Endothelial cell (in vitro differentiated cells): ENCODE data around the gene ING3. TPM values are rescaled to one million over a fixed set of nuclear protein-coding genes. Genes with fewer than 3 reads are reported as not detected.

Experiments
- DNase-seq: peaks from one replicate; pipeline ENCODE4 v3.0.0; 2021; ENCODE audit warnings: low spot score
- H3K27ac Mint-ChIP-seq: one replicate; pipeline ENCODE4 v1.8.0; 2021; ENCODE audit warnings: mixed read lengths, inconsistent platforms; ENCODE audit not compliant: unreplicated experiment
- H3K27me3 Mint-ChIP-seq: one replicate; pipeline ENCODE4 v1.8.0; 2021; ENCODE audit warnings: mild to moderate bottlenecking, moderate library complexity, mixed read lengths, inconsistent platforms; ENCODE audit not compliant: unreplicated experiment
- H3K36me3 Mint-ChIP-seq: one replicate; pipeline ENCODE4 v1.8.0; 2021; ENCODE audit warnings: mild to moderate bottlenecking, low read depth, mixed read lengths, inconsistent platforms; ENCODE audit not compliant: unreplicated experiment
- H3K4me1 Mint-ChIP-seq: one replicate; pipeline ENCODE4 v1.8.0; 2021; ENCODE audit warnings: mild to moderate bottlenecking, mixed read lengths, inconsistent platforms; ENCODE audit not compliant: unreplicated experiment
- H3K4me3 Mint-ChIP-seq: one replicate; pipeline ENCODE4 v1.8.0; 2021; ENCODE audit warnings: mild to moderate bottlenecking, mixed read lengths, inconsistent platforms; ENCODE audit not compliant: unreplicated experiment
- H3K9me3 Mint-ChIP-seq: one replicate; pipeline ENCODE4 v1.8.0; 2021; ENCODE audit warnings: mixed read lengths, inconsistent platforms; ENCODE audit not compliant: unreplicated experiment
- total RNA-seq: library from RNA; stranded (reverse); fragmentation: NEBNext Ultra II Directional; extraction: Animal tissue kit (Norgen Biotek cat#: 25700); gene quantifications from one replicate; pipeline ENCODE4 v1.2.1, GENCODE V29; 2021; ENCODE audit not compliant: unreplicated experiment
- TF ChIP-seq, protein P1 (sequence below): fragments of 200-600 bp; sonication (generic); IDR thresholded peaks from one replicate; pipeline ENCODE4 v1.5.0; 2021; ENCODE audit warnings: antibody characterized with exemption; ENCODE audit not compliant: unreplicated experiment

ING3 gene
- total RNA-seq, 1 donor from 2014 or later = 15.6 TPM

DNA sequence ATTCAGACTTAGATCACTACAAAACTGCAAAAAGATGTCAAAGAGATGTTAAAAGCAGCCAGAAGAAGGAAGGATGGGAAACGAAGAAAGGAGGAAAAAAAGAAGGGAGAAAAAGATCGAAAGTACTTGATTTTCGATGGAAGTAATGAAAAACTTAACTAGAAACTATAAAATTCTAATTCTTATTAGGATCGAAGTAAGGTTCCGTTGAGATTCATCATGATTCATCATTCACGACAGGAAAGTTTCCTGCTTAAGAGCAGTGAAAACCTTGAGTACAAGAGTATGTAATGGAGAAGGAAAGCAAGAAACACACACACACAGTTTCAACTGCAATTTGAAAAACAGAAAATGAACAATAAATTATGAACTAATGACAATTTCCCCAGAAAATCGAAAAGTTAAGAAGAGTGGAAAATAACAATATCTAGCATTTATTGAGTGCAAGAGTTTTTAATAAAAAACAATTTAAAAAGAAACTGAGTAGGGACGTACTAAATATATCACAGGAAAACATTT, 1.1 kb upstream of the ING3 start:
- Mint-ChIP-seq H3K27me3 (peaks cover 3% of the 10 kb centered on the region), H3K36me3 (no peaks in the 10 kb centered on the region), H3K4me3 (peak overlapping the region; percentile 92), H3K4me1 (peaks cover 5% of the 10 kb centered on the region), H3K27ac (peak overlapping the region; percentile 91), H3K9me3 (no peaks in the 10 kb centered on the region)
- TF ChIP-seq, protein P1, sequence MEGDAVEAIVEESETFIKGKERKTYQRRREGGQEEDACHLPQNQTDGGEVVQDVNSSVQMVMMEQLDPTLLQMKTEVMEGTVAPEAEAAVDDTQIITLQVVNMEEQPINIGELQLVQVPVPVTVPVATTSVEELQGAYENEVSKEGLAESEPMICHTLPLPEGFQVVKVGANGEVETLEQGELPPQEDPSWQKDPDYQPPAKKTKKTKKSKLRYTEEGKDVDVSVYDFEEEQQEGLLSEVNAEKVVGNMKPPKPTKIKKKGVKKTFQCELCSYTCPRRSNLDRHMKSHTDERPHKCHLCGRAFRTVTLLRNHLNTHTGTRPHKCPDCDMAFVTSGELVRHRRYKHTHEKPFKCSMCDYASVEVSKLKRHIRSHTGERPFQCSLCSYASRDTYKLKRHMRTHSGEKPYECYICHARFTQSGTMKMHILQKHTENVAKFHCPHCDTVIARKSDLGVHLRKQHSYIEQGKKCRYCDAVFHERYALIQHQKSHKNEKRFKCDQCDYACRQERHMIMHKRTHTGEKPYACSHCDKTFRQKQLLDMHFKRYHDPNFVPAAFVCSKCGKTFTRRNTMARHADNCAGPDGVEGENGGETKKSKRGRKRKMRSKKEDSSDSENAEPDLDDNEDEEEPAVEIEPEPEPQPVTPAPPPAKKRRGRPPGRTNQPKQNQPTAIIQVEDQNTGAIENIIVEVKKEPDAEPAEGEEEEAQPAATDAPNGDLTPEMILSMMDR = no peak
- no peak for DNase-seq

DNA sequence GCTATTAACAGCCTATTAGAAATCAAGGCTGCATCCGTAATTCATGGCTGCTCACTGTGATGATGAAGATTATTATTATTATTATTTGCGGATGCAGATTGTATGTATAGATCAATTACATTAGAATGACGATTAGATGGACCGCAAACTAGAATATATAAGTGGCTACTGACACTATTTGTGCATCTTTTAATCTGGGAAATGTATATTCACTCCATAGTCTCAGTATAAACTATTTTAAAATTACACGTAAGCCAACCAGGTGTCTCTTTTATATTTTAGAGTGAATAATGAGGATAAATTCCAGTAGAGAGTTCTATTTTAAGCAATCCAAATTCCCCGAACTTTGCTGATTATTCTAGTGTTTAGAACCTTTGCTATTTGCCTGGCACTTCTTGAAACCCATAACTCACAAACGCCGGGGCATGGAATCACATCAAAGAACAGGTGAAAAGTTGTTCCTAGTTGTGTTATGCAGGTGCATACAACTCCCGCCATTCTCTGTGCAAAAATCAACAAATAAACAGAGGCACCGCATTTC, 509 bp upstream of the ING3 start:
- Mint-ChIP-seq H3K4me1 (peaks cover 5% of the 10 kb centered on the region), H3K27me3 (peaks cover 3% of the 10 kb centered on the region), H3K4me3 (peak overlapping the region; percentile 92), H3K27ac (peak overlapping the region; percentile 91), H3K9me3 (no peaks in the 10 kb centered on the region), H3K36me3 (no peaks in the 10 kb centered on the region)
- DNase-seq = no peak
- TF ChIP-seq, protein P1 = no peak

DNA sequence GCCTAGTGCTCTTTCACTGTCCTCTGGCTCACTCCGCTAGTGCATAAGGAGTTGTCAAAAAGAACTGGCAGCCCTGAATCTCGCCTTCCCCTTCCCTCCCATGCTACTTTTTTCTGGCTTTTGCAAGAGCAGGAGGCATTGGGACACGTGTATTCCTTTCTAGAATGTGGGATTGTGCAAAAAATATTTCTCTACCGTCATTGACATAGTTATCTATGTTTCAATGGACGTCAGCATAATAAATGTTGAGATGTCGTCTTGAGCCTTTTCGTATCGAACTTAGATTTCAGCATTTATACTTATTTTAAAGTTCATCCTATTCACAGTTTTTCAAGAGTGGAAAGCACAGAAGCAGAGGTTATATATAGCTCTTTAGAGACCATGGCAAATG, 727 bp downstream of the ING3 start:
- Mint-ChIP-seq H3K36me3 (no peaks in the 10 kb centered on the region), H3K4me3 (peak overlapping the region; percentile 92), H3K27me3 (peaks cover 3% of the 10 kb centered on the region), H3K27ac (peak overlapping the region; percentile 91), H3K4me1 (peaks cover 5% of the 10 kb centered on the region), H3K9me3 (no peaks in the 10 kb centered on the region)
- DNase-seq = no peak
- TF ChIP-seq, protein P1 = no peak

DNA sequence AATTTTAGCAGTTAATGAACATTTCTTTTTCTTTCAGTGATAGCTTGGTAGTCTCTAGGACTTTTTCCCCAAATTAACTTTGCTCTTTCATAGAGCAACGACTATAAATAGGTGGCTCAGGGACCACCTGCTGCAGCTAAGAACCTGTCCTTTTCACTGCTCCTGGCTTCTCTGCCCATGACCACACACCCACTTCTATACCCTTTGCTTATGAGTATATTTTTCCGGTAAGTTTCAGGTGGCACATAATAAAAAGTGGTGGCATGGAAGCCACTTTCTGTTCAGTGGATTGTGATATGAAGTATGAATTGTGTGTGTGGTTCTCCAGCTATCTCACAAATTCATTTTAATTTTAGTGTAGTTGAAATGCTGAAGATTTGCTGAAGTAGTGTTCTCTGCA, 1.2 kb downstream of the ING3 start:
- no peaks in the 10 kb centered on the region for H3K36me3 Mint-ChIP-seq
- no peak for DNase-seq
- peaks cover 5% of the 10 kb centered on the region for H3K4me1 Mint-ChIP-seq
- H3K9me3 Mint-ChIP-seq = no peaks in the 10 kb centered on the region
- no peak overlapping the region for H3K27ac Mint-ChIP-seq
- TF ChIP-seq, protein P1 = no peak
- H3K27me3 Mint-ChIP-seq = peaks cover 3% of the 10 kb centered on the region
- no peak overlapping the region for H3K4me3 Mint-ChIP-seq

DNA sequence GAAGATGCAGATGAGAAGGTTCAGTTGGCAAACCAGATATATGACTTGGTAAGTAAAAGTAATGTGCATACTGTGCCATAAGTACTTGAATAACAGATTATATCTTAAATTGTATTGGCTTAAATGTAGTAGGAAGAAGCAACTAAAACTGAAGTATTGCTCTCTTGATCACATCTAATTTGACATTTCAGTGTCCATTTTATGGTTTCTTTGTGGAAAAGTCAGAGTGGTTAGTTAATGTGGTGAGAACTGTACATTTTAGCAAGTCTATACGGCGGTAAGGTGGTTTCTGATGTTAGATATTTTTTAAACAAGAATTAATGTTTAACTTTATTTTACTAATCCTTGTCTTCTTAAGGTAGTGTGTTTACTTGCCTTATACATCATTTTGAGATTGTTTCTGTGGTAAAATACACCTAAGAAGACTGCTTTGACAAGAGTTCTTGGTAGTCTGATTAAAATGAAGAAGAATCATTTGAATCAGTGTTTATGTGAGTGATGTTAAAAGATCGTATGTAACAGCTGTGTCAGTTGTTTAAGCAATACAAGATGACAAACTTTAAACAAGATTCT, 5.1 kb downstream of the ING3 start:
- Mint-ChIP-seq H3K9me3 (no peaks in the 10 kb centered on the region), H3K36me3 (peaks cover 3% of the 10 kb centered on the region), H3K27me3 (peaks cover 4% of the 10 kb centered on the region), H3K4me1 (peaks cover 11% of the 10 kb centered on the region), H3K4me3 (no peak overlapping the region), H3K27ac (no peak overlapping the region)
- TF ChIP-seq, protein P1 = no peak
- no peak for DNase-seq
